Measurements from ENCODE around the gene POU4F2. TPM values are rescaled to one million over a fixed set of nuclear protein-coding genes. Genes with fewer than 3 reads are reported as not detected.

Gene POU4F2
- not detected for total RNA-seq

GRCh38 chr4:146638786-146639505, at the start of gene POU4F2:
Gene POU4F2 (plus strand): TSS chr4:146638893. CDS start chr4:146639141, 248 bp downstream.
- H3K4me3 Mint-ChIP-seq = peak within 1 kb of the TSS; percentile 38
- H3K36me3 Mint-ChIP-seq (ENCODE audit: low read depth) = peaks cover 16% of the 10 kb centered on the region
- no peak within 1 kb of the TSS for H3K27ac Mint-ChIP-seq
- H3K27me3 Mint-ChIP-seq = peaks cover 77% of the 10 kb centered on the region
- peaks cover 6% of the 10 kb centered on the region for H3K4me1 Mint-ChIP-seq
- no peaks in the 10 kb centered on the region for H3K9me3 Mint-ChIP-seq
- ATAC-seq (replicated peaks) = no peak

GRCh38 chr4:146590801-146591200, 47.9 kb upstream of the POU4F2 start:
- H3K9me3 Mint-ChIP-seq = no peaks in the 10 kb centered on the region
- H3K27me3 Mint-ChIP-seq = peaks cover 5% of the 10 kb centered on the region
- no peaks in the 10 kb centered on the region for H3K4me1 Mint-ChIP-seq
- no peak overlapping the region for H3K27ac Mint-ChIP-seq
- no peak for ATAC-seq (replicated peaks)
- H3K36me3 Mint-ChIP-seq (ENCODE audit: low read depth) = no peaks in the 10 kb centered on the region
- H3K4me3 Mint-ChIP-seq = no peak overlapping the region

- ATAC-seq (replicated peaks) = no peak
- Mint-ChIP-seq H3K27ac (no peak overlapping the region), H3K36me3 (ENCODE audit: low read depth) (no peaks in the 10 kb centered on the region), H3K9me3 (no peaks in the 10 kb centered on the region), H3K27me3 (peaks cover under 1% of the 10 kb centered on the region), H3K4me3 (no peak overlapping the region), H3K4me1 (no peaks in the 10 kb centered on the region)
These were observed 46.7 kb upstream of the POU4F2 start for GRCh38 chr4:146592019-146592418.

GRCh38 chr4:146632770-146633470, 5.8 kb upstream of the POU4F2 start:
- no peak for ATAC-seq (replicated peaks)
- H3K27me3 Mint-ChIP-seq = peaks cover 72% of the 10 kb centered on the region
- H3K36me3 Mint-ChIP-seq (ENCODE audit: low read depth) = peaks cover 7% of the 10 kb centered on the region
- H3K4me3 Mint-ChIP-seq = no peak overlapping the region
- no peak overlapping the region for H3K27ac Mint-ChIP-seq
- peaks cover 6% of the 10 kb centered on the region for H3K4me1 Mint-ChIP-seq
- no peaks in the 10 kb centered on the region for H3K9me3 Mint-ChIP-seq

- no peaks in the 10 kb centered on the region for H3K9me3 Mint-ChIP-seq
- ATAC-seq (replicated peaks) = no peak
- no peak overlapping the region for H3K4me3 Mint-ChIP-seq
- no peak overlapping the region for H3K27ac Mint-ChIP-seq
- peaks cover 6% of the 10 kb centered on the region for H3K4me1 Mint-ChIP-seq
- peaks cover 71% of the 10 kb centered on the region for H3K27me3 Mint-ChIP-seq
- H3K36me3 Mint-ChIP-seq (ENCODE audit: low read depth) = peaks cover 12% of the 10 kb centered on the region
These were observed 5.3 kb upstream of the POU4F2 start for GRCh38 chr4:146633471-146633800.

GRCh38 chr4:146634825-146635224, 3.9 kb upstream of the POU4F2 start:
- Mint-ChIP-seq H3K27ac (no peak overlapping the region), H3K4me3 (no peak overlapping the region), H3K4me1 (peaks cover 6% of the 10 kb centered on the region), H3K27me3 (peaks cover 67% of the 10 kb centered on the region), H3K36me3 (ENCODE audit: low read depth) (peaks cover 16% of the 10 kb centered on the region), H3K9me3 (no peaks in the 10 kb centered on the region)
- no peak for ATAC-seq (replicated peaks)

GRCh38 chr4:146637621-146638332, 916 bp upstream of the POU4F2 start:
- Mint-ChIP-seq H3K4me1 (peaks cover 6% of the 10 kb centered on the region), H3K36me3 (ENCODE audit: low read depth) (peaks cover 16% of the 10 kb centered on the region), H3K4me3 (peak overlapping the region; percentile 38), H3K27me3 (peaks cover 77% of the 10 kb centered on the region), H3K27ac (no peak overlapping the region), H3K9me3 (no peaks in the 10 kb centered on the region)
- no peak for ATAC-seq (replicated peaks)

- Mint-ChIP-seq H3K4me1 (peaks cover 6% of the 10 kb centered on the region), H3K36me3 (ENCODE audit: low read depth) (peaks cover 16% of the 10 kb centered on the region), H3K4me3 (peak overlapping the region; percentile 38), H3K27me3 (peaks cover 77% of the 10 kb centered on the region), H3K9me3 (no peaks in the 10 kb centered on the region), H3K27ac (no peak overlapping the region)
- no peak for ATAC-seq (replicated peaks)
These were observed 334 bp upstream of the POU4F2 start for GRCh38 chr4:146638333-146638785.

- no peak for ATAC-seq (replicated peaks)
- Mint-ChIP-seq H3K27me3 (peaks cover 76% of the 10 kb centered on the region), H3K4me1 (peaks cover 6% of the 10 kb centered on the region), H3K27ac (no peak overlapping the region), H3K36me3 (ENCODE audit: low read depth) (peaks cover 16% of the 10 kb centered on the region), H3K9me3 (no peaks in the 10 kb centered on the region), H3K4me3 (peak overlapping the region; percentile 37)
These were observed 826 bp downstream of the POU4F2 start for GRCh38 chr4:146639506-146639932.

GRCh38 chr4:146640021-146640464, 1.4 kb downstream of the POU4F2 start:
- H3K27ac Mint-ChIP-seq = no peak overlapping the region
- peak overlapping the region; percentile 37 for H3K4me3 Mint-ChIP-seq

GRCh38 chr4:146640465-146641061, 1.9 kb downstream of the POU4F2 start:
- H3K36me3 Mint-ChIP-seq (ENCODE audit: low read depth) = peaks cover 16% of the 10 kb centered on the region
- no peak overlapping the region for H3K4me3 Mint-ChIP-seq
- no peaks in the 10 kb centered on the region for H3K9me3 Mint-ChIP-seq
- H3K27me3 Mint-ChIP-seq = peaks cover 68% of the 10 kb centered on the region
- no peak overlapping the region for H3K27ac Mint-ChIP-seq
- H3K4me1 Mint-ChIP-seq = peaks cover 6% of the 10 kb centered on the region
- no peak for ATAC-seq (replicated peaks)

More at GRCh38 chr4:146640021-146640464, 1.4 kb downstream of the POU4F2 start:
- Mint-ChIP-seq H3K36me3 (ENCODE audit: low read depth) (peaks cover 16% of the 10 kb centered on the region), H3K4me1 (peaks cover 6% of the 10 kb centered on the region), H3K9me3 (no peaks in the 10 kb centered on the region), H3K27me3 (peaks cover 71% of the 10 kb centered on the region)
- no peak for ATAC-seq (replicated peaks)

- H3K9me3 Mint-ChIP-seq = no peaks in the 10 kb centered on the region
- no peak overlapping the region for H3K4me3 Mint-ChIP-seq
- ATAC-seq (replicated peaks) = no peak
- peaks cover 69% of the 10 kb centered on the region for H3K27me3 Mint-ChIP-seq
- peaks cover 6% of the 10 kb centered on the region for H3K4me1 Mint-ChIP-seq
- no peak overlapping the region for H3K27ac Mint-ChIP-seq
- peaks cover 16% of the 10 kb centered on the region for H3K36me3 Mint-ChIP-seq (ENCODE audit: low read depth)
These were observed 3.1 kb downstream of the POU4F2 start for GRCh38 chr4:146641762-146642161.

- no peak overlapping the region for H3K4me3 Mint-ChIP-seq
- ATAC-seq (replicated peaks) = no peak
- H3K9me3 Mint-ChIP-seq = no peaks in the 10 kb centered on the region
These were observed 5.2 kb downstream of the POU4F2 start for GRCh38 chr4:146643812-146644401.

GRCh38 chr4:146645921-146646320, 7.2 kb downstream of the POU4F2 start:
- no peaks in the 10 kb centered on the region for H3K4me1 Mint-ChIP-seq
- H3K27me3 Mint-ChIP-seq = peaks cover 63% of the 10 kb centered on the region
- no peaks in the 10 kb centered on the region for H3K9me3 Mint-ChIP-seq
- H3K36me3 Mint-ChIP-seq (ENCODE audit: low read depth) = no peaks in the 10 kb centered on the region
- no peak overlapping the region for H3K4me3 Mint-ChIP-seq
- no peak overlapping the region for H3K27ac Mint-ChIP-seq
- no peak for ATAC-seq (replicated peaks)

More at GRCh38 chr4:146643812-146644401, 5.2 kb downstream of the POU4F2 start:
- no peak overlapping the region for H3K27ac Mint-ChIP-seq
- peaks cover 65% of the 10 kb centered on the region for H3K27me3 Mint-ChIP-seq
- H3K4me1 Mint-ChIP-seq = no peaks in the 10 kb centered on the region
- peaks cover 4% of the 10 kb centered on the region for H3K36me3 Mint-ChIP-seq (ENCODE audit: low read depth)
